ENCODE results near the gene ZDHHC3.

DNA sequence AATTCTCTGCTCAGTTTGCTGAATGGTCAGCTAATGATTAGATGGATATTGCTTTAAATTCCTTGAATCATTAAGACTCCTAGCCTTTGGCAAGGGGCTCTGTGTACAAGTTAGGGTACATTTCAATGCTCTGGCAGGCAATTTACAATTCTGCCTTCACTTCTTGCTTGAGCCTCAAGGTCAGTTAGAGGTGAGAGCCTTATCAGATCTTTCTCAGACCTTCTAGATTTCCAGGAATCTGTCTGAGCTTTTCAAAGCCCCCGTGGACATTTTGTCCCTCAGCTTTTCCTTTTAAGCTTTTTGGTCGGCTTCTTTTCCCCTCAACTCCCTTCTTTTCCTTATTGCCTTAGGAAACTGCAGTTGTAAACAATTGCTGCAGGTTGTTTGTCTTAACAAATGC, 66.9 kb downstream of the ZDHHC3 start:
- TF ChIP-seq, protein P1, sequence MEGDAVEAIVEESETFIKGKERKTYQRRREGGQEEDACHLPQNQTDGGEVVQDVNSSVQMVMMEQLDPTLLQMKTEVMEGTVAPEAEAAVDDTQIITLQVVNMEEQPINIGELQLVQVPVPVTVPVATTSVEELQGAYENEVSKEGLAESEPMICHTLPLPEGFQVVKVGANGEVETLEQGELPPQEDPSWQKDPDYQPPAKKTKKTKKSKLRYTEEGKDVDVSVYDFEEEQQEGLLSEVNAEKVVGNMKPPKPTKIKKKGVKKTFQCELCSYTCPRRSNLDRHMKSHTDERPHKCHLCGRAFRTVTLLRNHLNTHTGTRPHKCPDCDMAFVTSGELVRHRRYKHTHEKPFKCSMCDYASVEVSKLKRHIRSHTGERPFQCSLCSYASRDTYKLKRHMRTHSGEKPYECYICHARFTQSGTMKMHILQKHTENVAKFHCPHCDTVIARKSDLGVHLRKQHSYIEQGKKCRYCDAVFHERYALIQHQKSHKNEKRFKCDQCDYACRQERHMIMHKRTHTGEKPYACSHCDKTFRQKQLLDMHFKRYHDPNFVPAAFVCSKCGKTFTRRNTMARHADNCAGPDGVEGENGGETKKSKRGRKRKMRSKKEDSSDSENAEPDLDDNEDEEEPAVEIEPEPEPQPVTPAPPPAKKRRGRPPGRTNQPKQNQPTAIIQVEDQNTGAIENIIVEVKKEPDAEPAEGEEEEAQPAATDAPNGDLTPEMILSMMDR (IDR thresholded peaks at IDR 0.05), result no peak
- TF ChIP-seq EP300 (IDR thresholded peaks at IDR 0.05), result no peak
- no peak for TF ChIP-seq POLR2A (IDR thresholded peaks at IDR 0.05)
